NK-92 (cell line): ENCODE data around the gene DAP.
"Not testable (repeated sequence)": the region's sequence is repeated elsewhere in the genome, so short reads cannot be mapped to it uniquely, and the experiment has no call there.

Source experiments
- DNase-seq: peaks from one replicate; lab custom pipeline; 2025; ENCODE audit not compliant: unreplicated experiment; lab: John Stamatoyannopoulos, UW

The DAP gene

GRCh38 chr5:10735569-10736276 lies 25.3 kb downstream of the DAP start:
- DNase-seq, result no peak

GRCh38 chr5:10734832-10735523 lies 26.1 kb downstream of the DAP start:
- DNase-seq, result no peak

GRCh38 chr5:10734037-10734709 lies 26.9 kb downstream of the DAP start:
- no peak for DNase-seq

- no peak for DNase-seq
These were observed 27.6 kb downstream of the DAP start for GRCh38 chr5:10733426-10733825.

GRCh38 chr5:10731913-10732312 lies 29.1 kb downstream of the DAP start:
- DNase-seq, result no peak

GRCh38 chr5:10730043-10730351 lies 31.0 kb downstream of the DAP start:
- no peak for DNase-seq

GRCh38 chr5:10729320-10730042 lies 31.6 kb downstream of the DAP start:
- no peak for DNase-seq

- DNase-seq, result no peak
These were observed 32.4 kb downstream of the DAP start for GRCh38 chr5:10728679-10729078.

GRCh38 chr5:10727861-10728260 lies 33.2 kb downstream of the DAP start:
- no peak for DNase-seq

- no peak for DNase-seq
These were observed 34.0 kb downstream of the DAP start for GRCh38 chr5:10726913-10727517.

GRCh38 chr5:10726179-10726912 lies 34.7 kb downstream of the DAP start:
- DNase-seq, result no peak

GRCh38 chr5:10725636-10726035 lies 35.4 kb downstream of the DAP start:
- no peak for DNase-seq

- DNase-seq, result no peak
These were observed 36.1 kb downstream of the DAP start for GRCh38 chr5:10724781-10725507.

GRCh38 chr5:10723514-10723913 lies 37.5 kb downstream of the DAP start:
- DNase-seq, result no peak

- DNase-seq, result not testable (repeated sequence)
These were observed 40.3 kb downstream of the DAP start for GRCh38 chr5:10720766-10721165.

GRCh38 chr5:10719965-10720364 lies 41.1 kb downstream of the DAP start:
- no peak for DNase-seq

- DNase-seq, result not testable (repeated sequence)
These were observed 42.4 kb downstream of the DAP start for GRCh38 chr5:10718617-10719016.

GRCh38 chr5:10716825-10717224 lies 44.2 kb downstream of the DAP start:
- DNase-seq, result not testable (repeated sequence)

- DNase-seq, result no peak
These were observed 45.3 kb downstream of the DAP start for GRCh38 chr5:10715605-10716290.
